ENCODE data around the gene MRPL37. TPM values are rescaled to one million over a fixed set of nuclear protein-coding genes. Genes with fewer than 3 reads are reported as not detected.
"Not testable (repeated sequence)": the region's sequence is repeated elsewhere in the genome, so short reads cannot be mapped to it uniquely, and the experiment has no call there.

Gene MRPL37
- total RNA-seq, 2 donors from 2014 or later = 40.9 to 41.9 TPM

DNA sequence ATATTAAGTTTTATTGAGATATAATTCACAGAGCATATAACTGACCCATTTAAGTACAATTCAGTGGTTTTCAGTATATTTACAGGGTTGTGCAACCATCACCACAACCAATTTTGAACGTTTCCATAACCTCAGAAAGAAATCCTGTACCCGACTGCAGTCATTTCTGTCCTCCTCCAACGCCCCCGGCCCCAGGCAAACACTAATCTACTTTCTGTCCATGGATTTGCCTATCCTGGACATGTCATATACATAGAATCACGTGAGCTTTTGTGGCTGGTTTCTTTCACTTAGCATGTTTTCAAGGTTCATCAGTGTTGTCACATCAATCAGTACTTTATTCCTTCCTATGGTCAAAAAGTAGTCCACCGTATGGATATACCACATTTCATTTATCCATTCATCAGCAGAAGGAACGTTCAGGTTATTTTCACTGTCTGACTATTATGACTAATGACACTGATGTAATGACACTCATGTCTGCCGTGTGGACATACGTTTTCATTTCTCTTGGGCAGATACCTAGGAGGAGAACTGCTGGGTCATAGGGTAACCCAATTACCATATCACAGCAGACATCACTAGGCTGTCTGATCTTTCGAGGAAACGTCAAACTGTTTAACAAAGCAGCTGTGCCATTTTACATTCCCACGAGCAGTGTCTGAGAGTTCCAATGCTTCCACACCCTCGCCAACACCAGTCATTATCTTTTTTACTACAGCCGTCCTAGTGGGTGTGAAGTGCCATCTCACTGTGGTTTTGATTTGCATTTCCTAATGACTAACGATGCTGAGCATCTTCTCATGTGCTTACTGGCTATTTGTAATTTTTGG, 30.8 kb downstream of the MRPL37 start:
- intact Hi-C loops (cut with DNase I) = no loop called here

DNA sequence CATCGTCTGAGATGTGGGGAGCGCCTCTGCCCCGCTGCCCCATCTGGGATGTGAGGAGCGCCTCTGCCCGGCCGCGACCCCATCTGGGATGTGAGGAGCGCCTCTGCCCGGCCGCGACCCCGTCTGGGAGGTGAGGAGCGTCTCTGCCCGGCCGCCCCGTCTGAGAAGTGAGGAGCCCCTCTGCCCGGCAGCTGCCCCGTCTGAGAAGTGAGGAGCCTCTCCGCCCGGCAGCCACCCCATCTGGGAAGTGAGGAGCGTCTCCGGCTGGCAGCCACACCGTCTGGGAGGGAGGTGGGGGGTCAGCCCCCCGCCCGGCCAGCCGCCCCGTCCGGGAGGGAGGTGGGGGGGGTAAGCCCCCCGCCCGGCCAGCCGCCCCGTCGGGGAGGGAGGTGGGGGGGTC, 33.2 kb downstream of the MRPL37 start:
- DNase-seq (ENCODE audit: low spot score); intact Hi-C loops (cut with DNase I): not testable (repeated sequence)

More for the DNA sequence above, 30.8 kb downstream of the MRPL37 start:
- no peak for DNase-seq (ENCODE audit: low spot score)

DNA sequence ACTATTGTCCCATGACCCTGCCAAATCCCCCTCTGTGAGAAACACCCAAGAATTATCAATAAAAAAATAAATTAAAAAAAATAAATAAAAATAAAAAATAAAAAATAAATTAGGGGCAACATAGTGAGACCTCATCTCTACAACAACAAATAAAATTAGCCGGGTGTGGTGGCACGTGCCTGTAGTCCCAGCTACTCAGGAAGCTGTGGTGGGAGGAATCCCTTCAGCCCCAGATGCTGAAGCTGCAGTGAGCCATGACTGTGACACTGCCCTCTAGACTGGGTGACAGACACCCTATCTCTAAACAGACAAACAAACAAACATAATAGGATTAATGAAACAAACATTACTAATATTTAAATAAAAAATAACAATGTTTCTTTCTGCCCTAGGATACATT, 34.3 kb downstream of the MRPL37 start:
- no peak for DNase-seq (ENCODE audit: low spot score)
- intact Hi-C loops (cut with DNase I) = no loop called here

DNA sequence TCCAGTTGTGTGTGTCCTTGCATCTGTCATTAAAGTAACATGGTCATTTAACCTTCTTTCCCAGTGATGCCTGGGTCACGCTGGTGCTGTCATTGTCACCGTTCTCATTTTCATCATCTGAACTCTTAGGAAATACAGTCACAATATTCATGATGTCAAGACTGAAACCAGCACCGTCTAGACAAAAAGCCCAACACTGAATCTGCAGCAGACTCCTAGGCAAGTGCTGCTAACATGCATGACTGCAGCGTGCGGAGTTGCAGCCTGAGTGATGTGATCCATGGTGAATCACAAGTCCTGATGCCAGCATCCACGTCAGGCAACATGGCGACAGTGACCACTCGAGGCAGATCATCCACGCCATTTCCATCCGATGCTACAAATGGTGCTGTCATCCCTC, 37.6 kb downstream of the MRPL37 start:
- no peak for DNase-seq (ENCODE audit: low spot score)
- intact Hi-C loops (cut with DNase I) = no loop called here

DNA sequence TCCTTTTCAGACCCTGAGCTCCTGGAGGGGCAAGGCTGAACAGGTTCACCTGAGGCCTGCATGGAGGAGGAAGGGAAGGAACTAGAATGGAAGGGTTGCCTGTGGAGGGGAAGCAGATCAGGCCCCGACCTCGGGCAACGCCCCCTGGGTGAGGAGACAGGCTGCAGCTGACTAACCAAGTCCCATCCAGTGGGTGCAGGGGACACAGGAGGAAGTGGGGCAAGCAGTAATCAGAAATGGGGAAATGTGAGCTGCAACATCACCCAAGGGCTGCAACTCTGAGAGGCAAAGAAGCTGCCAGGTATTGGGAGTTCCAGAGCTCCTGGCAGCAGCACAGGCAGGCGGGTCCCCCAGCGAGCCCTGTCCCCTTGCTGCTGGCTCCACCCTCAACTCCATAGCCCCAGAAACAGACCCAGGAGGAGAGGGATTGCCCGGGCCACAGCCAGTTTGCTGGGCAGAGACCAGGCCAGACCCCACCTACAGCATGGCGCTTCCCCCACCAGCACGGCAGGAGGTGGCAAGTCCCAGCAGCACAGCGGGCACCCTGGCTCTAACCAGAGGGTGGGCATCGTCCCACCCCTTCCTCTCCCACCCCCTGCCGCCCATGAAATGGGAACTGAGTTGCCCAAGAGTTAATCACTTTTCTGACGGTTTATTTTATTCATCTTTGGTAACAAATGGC, 38.5 kb downstream of the MRPL37 start:
- intact Hi-C loops (cut with DNase I) = no loop called here
- DNase-seq (ENCODE audit: low spot score) = no peak

DNA sequence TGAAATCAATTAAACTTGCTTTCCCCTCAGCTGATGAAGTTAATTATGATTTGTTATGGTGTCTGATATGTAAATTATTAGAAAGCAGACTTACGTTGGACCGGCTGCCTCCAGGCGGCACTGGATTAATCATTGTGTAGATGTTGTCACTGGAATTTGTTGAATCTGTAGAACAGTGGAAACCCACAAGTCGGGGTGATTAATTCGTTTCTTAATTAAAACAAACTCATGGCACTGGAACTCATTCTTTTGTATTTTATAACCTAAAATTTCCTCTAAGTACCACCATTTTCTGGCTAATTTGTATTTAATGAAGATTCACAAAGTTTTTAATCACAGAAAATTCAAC, 39.0 kb downstream of the MRPL37 start:
- DNase-seq (ENCODE audit: low spot score) = no peak
- intact Hi-C loops (cut with DNase I) = no loop called here

DNA sequence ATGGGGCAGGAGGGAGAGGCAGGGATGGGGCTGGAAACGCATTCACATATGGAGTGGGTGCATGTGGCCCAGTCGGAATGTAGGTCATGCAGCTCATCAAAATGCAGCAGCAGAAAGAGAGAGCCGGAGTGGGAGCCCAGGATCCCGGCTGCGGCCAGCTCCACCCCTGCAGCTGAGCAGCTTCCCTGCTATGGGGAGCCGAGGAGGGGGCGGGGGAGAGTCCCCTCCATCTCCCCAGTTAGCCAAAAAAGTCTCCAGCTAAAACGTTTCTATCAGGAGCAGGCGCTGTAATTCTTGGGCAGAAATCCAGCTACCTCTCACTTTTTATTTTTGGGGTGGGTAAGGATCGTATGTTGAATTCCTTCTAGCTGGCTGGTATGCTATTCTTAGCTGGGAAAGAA, 39.7 kb downstream of the MRPL37 start:
- intact Hi-C loops (cut with DNase I) = no loop called here
- DNase-seq (ENCODE audit: low spot score) = no peak

DNA sequence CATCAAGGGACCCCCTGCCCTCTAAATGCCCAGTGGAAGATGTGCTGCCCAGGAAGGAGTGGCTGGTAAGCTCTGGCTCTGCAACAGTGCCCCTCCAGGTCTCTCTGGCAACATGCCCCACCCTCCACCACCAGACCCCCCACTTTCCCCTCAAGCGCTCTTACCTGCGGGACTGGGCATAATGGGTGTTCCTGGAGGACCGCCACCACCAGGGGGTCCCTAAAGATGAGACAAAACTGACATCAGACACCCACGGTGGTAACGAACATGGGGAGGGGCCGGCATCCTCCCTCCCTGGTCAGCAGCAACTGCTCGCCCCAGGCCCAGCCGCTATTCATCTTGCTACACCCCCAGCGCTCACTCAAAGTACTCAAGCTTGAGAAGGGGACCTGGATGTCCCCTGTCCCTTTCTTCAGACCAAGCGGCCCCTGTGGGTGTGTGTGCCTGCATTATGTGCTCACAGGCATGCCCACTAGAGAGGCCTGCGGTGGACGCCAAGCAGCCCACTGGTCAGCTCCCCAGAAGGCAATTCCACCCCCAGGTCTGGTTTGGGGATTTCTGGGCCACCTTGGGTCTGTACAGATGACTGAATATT, 40.9 kb downstream of the MRPL37 start:
- no peak for DNase-seq (ENCODE audit: low spot score)
- intact Hi-C loops (cut with DNase I) = no loop called here

DNA sequence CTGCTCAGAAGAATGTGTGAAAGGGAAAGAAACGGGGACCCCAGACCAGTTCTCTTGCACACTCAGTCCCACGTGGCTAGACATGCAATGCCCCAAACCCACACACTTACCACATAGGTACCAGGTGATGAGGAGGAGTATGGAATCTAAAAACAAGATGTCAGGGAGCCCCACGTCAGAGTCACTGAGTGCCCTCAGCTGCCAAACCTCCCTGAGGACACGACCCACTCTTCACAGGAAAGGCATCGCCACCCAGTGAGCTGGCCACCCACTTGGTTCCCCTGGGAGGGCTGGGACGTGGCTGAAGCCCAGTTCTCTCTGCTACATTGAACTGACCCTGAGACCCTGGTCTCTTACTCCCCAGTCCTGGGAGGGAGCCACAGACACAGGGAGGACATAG, 41.4 kb downstream of the MRPL37 start:
- intact Hi-C loops (cut with DNase I) = no loop called here
- no peak for DNase-seq (ENCODE audit: low spot score)

DNA sequence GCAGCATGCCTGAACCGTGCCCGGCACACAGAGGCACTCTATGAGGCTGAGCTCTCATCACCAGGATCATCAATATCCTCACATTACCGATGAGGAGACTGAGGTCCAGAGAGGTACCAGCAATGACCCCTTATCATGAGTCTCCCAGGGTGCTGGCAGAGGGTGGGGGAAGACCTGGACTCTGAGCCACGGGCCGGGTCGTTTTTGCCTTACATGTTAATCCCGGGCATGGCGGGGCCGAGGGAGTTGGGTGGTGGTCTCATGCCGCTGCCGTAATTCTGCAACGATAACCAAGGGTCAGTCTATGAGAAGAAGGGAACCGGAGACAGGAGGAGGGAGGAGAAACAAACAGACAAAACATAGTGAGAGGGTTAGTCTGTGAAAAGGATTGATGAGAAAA, 43.1 kb downstream of the MRPL37 start:
- intact Hi-C loops (cut with DNase I) = no loop called here
- DNase-seq (ENCODE audit: low spot score) = no peak

DNA sequence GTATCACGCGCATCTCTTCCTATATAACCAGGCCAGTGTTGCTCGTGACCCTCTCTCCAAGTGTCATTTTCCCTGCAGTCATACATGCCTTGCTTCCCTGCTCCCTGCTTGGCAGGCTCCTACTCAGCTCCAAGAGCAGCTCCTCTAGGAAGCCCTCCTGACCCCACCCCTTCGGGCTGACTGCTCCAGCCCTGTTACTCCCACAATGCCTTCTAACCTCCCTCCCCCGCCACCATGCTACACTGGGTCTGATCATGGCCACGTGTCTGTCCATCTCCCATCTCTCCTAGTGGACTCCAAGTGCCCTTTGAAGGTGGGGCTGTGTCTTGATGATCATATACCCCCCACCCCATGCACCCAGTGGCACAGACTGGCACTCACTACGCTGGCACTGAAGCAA, 44.7 kb downstream of the MRPL37 start:
- no peak for DNase-seq (ENCODE audit: low spot score)
- intact Hi-C loops (cut with DNase I) = no loop called here

DNA sequence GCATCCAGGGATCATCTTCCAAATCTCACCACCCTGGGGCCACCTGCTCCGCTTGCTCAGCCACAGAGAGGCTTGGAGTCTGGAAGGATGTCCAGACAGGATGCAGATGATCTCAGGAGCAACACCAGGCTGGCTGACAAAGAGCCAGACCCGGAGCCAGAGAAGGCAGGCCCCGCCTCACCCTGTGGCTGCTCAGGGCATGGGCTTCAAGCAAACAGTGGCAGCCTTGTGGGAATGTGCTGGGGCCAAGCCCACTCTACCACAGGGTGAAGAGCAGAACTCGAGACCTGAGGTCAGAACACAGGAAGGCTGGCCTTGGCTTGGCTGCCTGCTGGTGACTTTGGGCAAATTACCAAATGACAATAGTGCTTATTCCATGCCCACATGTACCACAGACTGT, 45.5 kb downstream of the MRPL37 start:
- DNase-seq (ENCODE audit: low spot score) = no peak
- intact Hi-C loops (cut with DNase I) = no loop called here

DNA sequence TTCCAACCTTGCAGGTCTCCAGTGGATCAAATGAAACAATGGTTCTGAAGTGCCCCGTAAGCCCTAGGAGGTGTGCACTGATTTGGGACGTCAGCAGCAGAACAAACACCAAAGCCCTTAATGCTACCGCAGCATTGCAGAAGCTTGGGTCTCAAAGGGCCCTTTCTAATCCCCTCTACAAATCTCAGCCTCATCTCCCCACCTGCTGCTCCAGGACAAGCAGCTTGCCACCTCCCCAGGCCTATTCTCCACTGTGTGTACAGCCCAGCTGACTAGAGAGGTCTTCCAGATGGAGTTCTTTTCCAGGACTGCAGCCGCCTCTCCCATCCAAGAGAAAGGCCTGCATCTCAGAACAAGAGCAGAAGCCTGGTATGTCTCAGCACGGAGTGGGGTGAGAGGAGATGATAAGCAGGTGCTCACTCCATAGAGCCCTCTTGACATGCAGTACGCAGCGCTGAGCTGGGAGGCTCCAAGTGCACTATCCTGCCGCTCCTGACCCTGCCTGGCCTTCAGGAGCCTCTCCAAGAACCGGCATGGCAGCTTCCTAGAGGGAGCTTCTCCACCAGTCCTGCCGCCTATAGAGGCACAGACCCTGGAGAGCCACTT, 46.3 kb downstream of the MRPL37 start:
- intact Hi-C loops (cut with DNase I) = no loop called here
- DNase-seq (ENCODE audit: low spot score) = no peak

DNA sequence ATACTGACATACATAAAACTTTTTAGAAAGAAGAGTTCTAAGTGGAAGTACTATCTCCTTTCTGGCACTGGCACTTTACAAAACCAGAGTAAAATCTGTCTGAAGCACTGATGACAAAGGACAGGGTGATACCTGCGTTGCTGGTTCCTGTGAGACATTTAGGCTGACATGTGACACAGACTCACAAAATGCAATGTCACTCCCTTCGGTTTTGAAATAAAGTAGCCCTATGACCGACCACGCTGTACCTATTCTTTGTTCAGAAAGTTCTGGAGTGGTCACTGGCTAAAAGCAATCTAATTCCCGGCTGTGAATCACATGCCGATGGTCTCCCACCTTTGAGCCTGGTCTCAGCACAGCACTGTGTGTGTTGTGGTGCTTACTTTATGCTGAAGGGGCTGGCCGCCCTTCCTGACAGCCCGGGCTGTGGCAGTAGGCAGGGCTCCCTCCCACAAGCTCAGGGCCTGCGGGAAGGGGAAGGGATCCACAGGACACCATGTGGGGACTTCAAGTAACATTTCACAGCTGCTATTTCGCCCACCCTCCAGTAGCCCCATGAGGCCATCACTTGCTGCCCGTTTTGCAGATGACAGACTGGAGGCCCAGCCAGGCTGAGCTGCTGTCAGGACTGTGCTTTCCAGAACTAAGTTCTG, 48.0 kb downstream of the MRPL37 start:
- DNase-seq (ENCODE audit: low spot score) = no peak
- intact Hi-C loops (cut with DNase I) = loop anchor here in 1 of 2 donors (1.0 kb wide), 1 partner anchor 45 kb away; no protein-coding TSS in a partner anchor

DNA sequence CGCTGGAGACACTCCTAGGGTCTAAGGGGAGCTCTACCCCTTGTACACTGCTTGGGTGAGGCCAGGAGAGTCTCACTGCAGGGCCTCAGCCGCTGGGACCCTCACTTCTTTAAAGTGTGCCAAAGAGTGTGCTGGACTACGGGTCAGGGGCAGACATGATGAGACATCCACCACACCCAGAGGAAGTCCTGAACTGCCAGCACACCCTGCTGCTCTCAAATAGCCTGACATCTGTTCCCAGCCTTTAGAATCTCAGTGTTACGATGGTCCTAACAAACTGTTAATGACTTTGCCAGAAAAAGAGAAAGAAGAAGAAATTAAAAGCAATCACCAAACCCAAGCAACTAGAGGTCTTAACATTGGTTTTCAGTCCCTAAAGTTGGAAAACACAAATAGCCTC, 49.0 kb downstream of the MRPL37 start:
- no peak for DNase-seq (ENCODE audit: low spot score)
- intact Hi-C loops (cut with DNase I) = loop anchor here in 1 of 2 donors (1.0 kb wide), 1 partner anchor 46 kb away; no protein-coding TSS in a partner anchor

DNA sequence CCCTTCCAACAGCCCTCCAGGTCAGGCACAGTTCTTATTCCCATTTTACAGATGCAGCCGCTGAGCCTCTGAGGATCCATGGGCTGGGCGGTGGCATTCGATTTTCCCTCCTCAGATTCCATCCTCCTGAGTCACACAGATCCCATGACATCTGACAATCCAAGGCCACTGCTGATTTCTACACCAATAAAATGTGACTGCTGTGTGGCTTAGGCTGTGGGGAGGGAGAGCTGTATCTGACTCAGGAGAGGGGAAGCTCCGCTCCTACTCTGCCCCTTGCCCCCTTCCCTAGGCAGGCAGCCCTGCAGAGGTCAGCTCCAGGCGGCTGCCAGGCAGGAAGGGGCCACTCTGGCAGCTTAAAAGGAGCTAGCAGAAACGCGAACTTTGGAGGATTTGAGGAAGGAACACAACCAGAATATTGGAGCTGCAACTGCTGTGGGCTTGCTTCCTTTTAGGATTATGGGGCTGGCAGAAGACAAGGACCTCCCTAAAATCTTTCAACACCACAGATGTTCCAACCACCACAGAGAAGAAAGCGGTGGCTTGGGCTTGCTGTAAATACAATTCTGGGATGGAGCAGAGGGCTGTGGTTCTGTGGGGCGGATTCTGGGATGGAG, 50.0 kb downstream of the MRPL37 start:
- DNase-seq (ENCODE audit: low spot score) = no peak
- intact Hi-C loops (cut with DNase I) = loop anchor here in 1 of 2 donors (10.0 kb wide), 1 partner anchor 1835 kb away; no protein-coding TSS in a partner anchor

DNA sequence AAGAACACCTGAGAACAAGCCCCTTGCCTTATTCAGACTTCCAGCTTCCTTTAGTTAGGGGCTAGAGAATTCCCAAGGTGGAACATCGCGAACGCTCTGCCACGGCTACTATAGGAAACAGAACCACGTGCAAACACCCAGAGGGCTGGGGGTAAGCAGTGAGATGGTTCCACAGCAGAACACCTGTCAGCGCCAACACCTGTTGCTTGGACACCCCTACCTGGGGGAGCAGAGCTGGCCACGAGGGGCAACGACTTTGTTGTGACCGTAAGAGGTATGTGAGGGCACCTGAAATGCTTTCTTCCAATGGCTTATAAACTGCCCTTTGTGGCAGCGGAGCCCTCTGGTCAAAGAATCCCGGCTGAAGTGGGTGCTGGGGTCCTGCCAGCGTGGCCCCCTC, 50.7 kb downstream of the MRPL37 start:
- intact Hi-C loops (cut with DNase I) = loop anchor here in 1 of 2 donors (10.0 kb wide), 1 partner anchor 1836 kb away; no protein-coding TSS in a partner anchor

DNA sequence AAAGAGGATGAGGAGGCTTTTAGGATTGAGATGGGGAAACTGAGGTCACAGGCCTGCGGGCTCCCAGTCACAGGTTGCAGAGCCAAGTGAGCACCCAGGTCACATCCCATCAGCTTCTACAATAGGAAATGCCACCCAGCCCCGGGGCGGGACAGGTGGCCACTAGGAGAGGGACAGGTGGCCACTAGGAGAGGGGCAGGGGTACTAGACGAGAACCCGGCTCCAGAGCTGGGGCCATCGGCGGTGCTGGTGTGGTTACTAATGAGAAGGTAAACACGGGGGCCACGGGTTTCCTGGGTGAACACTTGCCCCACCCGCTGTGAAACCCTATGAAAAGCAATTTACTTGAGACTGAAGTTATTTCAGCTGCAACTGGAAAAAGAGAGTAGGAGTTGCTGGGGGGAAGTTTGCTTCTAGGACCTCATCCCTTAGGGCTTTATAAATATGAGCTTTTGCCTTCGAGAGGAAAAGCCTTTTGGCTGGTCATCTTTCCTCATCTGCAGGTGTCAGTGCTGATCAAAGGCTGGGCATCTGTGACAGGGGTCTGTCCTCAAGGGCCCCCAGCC, 52.5 kb downstream of the MRPL37 start:
- no peak for DNase-seq (ENCODE audit: low spot score)
- intact Hi-C loops (cut with DNase I) = loop anchor here in 1 of 2 donors (10.0 kb wide), 1 partner anchor 1838 kb away; no protein-coding TSS in a partner anchor

More for the DNA sequence above, 50.7 kb downstream of the MRPL37 start:
- DNase-seq (ENCODE audit: low spot score) = no peak

Data from posterior vena cava (tissue), 2 donors.